ENCODE results near the gene CLCA2. TPM values are rescaled to one million over a fixed set of nuclear protein-coding genes. Genes with fewer than 3 reads are reported as not detected.

CLCA2 gene
- total and polyA plus RNA-seq, 2 of the 8 experiments (the other 6 are each of a cell fraction or from before 2014, with no cell fraction given): not detected

- H3K27me3 ChIP-seq (replicated peaks in 1 of 4; ENCODE audit: control insufficient read depth in 3 of 4, extremely low read depth in 1 of 4, insufficient read depth in 3 of 4, low read length in 3 of 4): no peaks in the 10 kb centered on the region
- POLR2A ChIA-PET (ENCODE audit: partially characterized antibody): interaction anchor here (0.9 kb wide), 1 partner anchor 29 kb away, joined by 3 read pairs; no protein-coding TSS in a partner anchor
- TF ChIP-seq CBX8 (IDR thresholded peaks at IDR 0.05; ENCODE audit: borderline replicate concordance, low read depth, low read length) (no peak), SIX5 (IDR thresholded peaks at IDR 0.05; ENCODE audit: low read depth, low read length) (no peak), PHF8 (conservative IDR thresholded peaks at IDR 0.05; ENCODE audit: low read depth, low read length) (no peak), MAFK (IDR thresholded peaks at IDR 0.05; ENCODE audit: low read depth, low read length) (no peak), GTF2F1 (IDR thresholded peaks at IDR 0.05; ENCODE audit: borderline replicate concordance, low read depth, low read length) (no peak), SRF (IDR thresholded peaks at IDR 0.05; ENCODE audit: low read depth, low read length) (no peak), CREB1 (IDR thresholded peaks at IDR 0.05) (no peak), RAD21 (IDR thresholded peaks at IDR 0.05 in 1 of 2, conservative IDR thresholded peaks at IDR 0.05 in 1 of 2; ENCODE audit: low read depth in 2 of 2, low read length in 2 of 2) (no peak), CTCF (IDR thresholded peaks at IDR 0.05; ENCODE audit: control extremely low read depth in 1 of 3, insufficient read depth in 1 of 3, low read depth in 1 of 3, low read length in 3 of 3) (no peak), TBP (IDR thresholded peaks at IDR 0.05; ENCODE audit: low read depth, low read length) (no peak), POLR2AphosphoS5 (IDR thresholded peaks at IDR 0.05; ENCODE audit: low read depth, low read length) (no peak)
Observed at GRCh38 chr1:86429835-86430234, 5.9 kb downstream of the CLCA2 start.

More at GRCh38 chr1:86429835-86430234, 5.9 kb downstream of the CLCA2 start:
- Histone ChIP-seq H3K18ac (ENCODE audit: extremely low read depth, low read length) (no peak overlapping the region), H3K9ac (replicated peaks in 1 of 4; ENCODE audit: extremely low read depth in 1 of 4, low read depth in 3 of 4, low read length in 3 of 4) (no peak overlapping the region), H4K5ac (ENCODE audit: insufficient read length, low read depth, low read length) (no peak overlapping the region), H3K36me3 (ENCODE audit: control insufficient read depth in 2 of 4, insufficient read depth in 4 of 4, low read length in 3 of 4) (no peaks in the 10 kb centered on the region), H2AK5ac (ENCODE audit: low read depth, low read length) (no peak overlapping the region), H4K91ac (replicated peaks; ENCODE audit: insufficient read length, low read length) (no peak overlapping the region), H2BK5ac (ENCODE audit: low read depth, low read length) (no peak overlapping the region), H3K79me2 (ENCODE audit: control insufficient read depth in 1 of 2, insufficient read depth in 2 of 2, low read length in 2 of 2) (no peaks in the 10 kb centered on the region), H3K4ac (replicated peaks; ENCODE audit: insufficient read length, low read depth, low read length) (no peak overlapping the region), H3K9me3 (ENCODE audit: insufficient read depth in 2 of 2, low read depth in 1 of 2, low read length in 1 of 2) (no peaks in the 10 kb centered on the region), H3K14ac (ENCODE audit: insufficient read length) (no peak overlapping the region), H3K27ac (ENCODE audit: low read depth, low read length) (no peak overlapping the region), H3K4me3 (ENCODE audit: extremely low read depth in 1 of 4, insufficient read depth in 2 of 4, low read depth in 3 of 4, low read length in 4 of 4) (no peak overlapping the region), H2BK15ac (ENCODE audit: low read length) (no peak overlapping the region), H3K23me2 (ENCODE audit: low read depth, low read length) (peaks cover 3% of the 10 kb centered on the region; the same call in 1 of the 2 replicates), H3K56ac (replicated peaks; ENCODE audit: insufficient read length, low read depth, low read length) (no peak overlapping the region), H2BK12ac (ENCODE audit: low read depth, low read length) (no peak overlapping the region), H4K8ac (ENCODE audit: extremely low read depth, insufficient read depth, low read length) (no peak overlapping the region), H3K4me2 (ENCODE audit: insufficient read depth in 1 of 2, low read depth in 2 of 2, low read length in 2 of 2) (no peak overlapping the region), H3K23ac (ENCODE audit: insufficient read length) (no peak overlapping the region), H3K79me1 (ENCODE audit: low read depth, low read length) (no peaks in the 10 kb centered on the region), H3K4me1 (replicated peaks in 1 of 4; ENCODE audit: control insufficient read depth in 3 of 4, insufficient read depth in 4 of 4, low read length in 3 of 4) (no peaks in the 10 kb centered on the region), H2BK120ac (replicated peaks; ENCODE audit: low read depth, low read length) (no peak overlapping the region), H2AFZ (ENCODE audit: low read length) (peak overlapping the region; percentile 5; the same call in 1 of the 2 replicates), H4K20me1 (replicated peaks in 1 of 2; ENCODE audit: control insufficient read depth in 1 of 2, insufficient read depth in 2 of 2, low read length in 2 of 2) (no peaks in the 10 kb centered on the region), H2BK20ac (ENCODE audit: low read length) (no peak overlapping the region)
- WGBS, 2 experiments (ENCODE audit: extremely low coverage in 1 of 2, insufficient coverage in 1 of 2, insufficient read length in 1 of 2, insufficient replicate concordance in 2 of 2, low coverage in 1 of 2, low lambda C conversion rate in 2 of 2, missing lambda C conversion rate in 1 of 2): 79% methylated on average over 3 of the region's 3 CpGs; no CpG with 5 or more reads in 1 of the 2 experiments
- FAIRE-seq: no peak
- CTCF ChIA-PET (ENCODE audit: partially characterized antibody): interaction anchor here (0.6 to 2.4 kb wide), 7 partner anchors 9 to 1900 kb away, joined by 3 to 7 read pairs (median 4); no protein-coding TSS in a partner anchor
- DNase-seq (ENCODE audit: low read depth in 1 of 2, low spot score in 2 of 2): no peak

Measured in H1 (cell line).